Right lobe of liver (tissue), 6 donors: Measurements from ENCODE around the gene CRTC1. TPM values are rescaled to one million over a fixed set of nuclear protein-coding genes. Genes with fewer than 3 reads are reported as not detected.

Experiments used
- ATAC-seq, 4 donors: fragments of 200-7000 bp; cut with Tn5 transposase; one replicate each; pipeline ENCODE4 v1.9.1; 2020; ENCODE audit warnings: mild to moderate bottlenecking in 4 of 4, moderate library complexity in 4 of 4
- DNase-seq, 3 donors: peaks; one replicate each; pipeline ENCODE4 v3.0.0-alpha.2; 2020
- H3K27ac ChIP-seq, 3 donors: fragments of 200-600 bp; one replicate each; pipeline ENCODE4 v1.8.0; 2022
- H3K27me3 ChIP-seq, 2 donors: fragments of 200-600 bp; one replicate each; pipeline ENCODE4 v1.8.0; 2022
- H3K36me3 ChIP-seq, 4 donors: fragments of 200-600 bp; sonication (generic) in 1 of 4; one replicate each; pipeline versions ENCODE4 v1.5.1 to v1.8.0; 2017 to 2022; ENCODE audit warnings: control low read depth in 1 of 4
- H3K4me1 ChIP-seq, 4 donors: fragments of 200-600 bp; sonication (generic) in 1 of 4; one replicate each; pipeline versions ENCODE4 v1.5.1 to v1.8.0; 2017 to 2022; ENCODE audit warnings: control low read depth in 1 of 4
- H3K4me3 ChIP-seq, 3 donors: fragments of 200-600 bp; one replicate each; pipeline ENCODE4 v1.8.0; 2022
- H3K9me3 ChIP-seq, 4 donors: fragments of 200-600 bp; sonication (generic) in 1 of 4; one replicate each; pipeline versions ENCODE4 v1.5.1 to v1.8.0; 2017 to 2022; ENCODE audit warnings: control low read depth in 1 of 4
- CTCF ChIP-seq, 4 donors: fragments of 200-600 bp in 3 of 4; fragments of 450-650 bp in 1 of 4; IDR thresholded peaks; one replicate each; pipeline versions ENCODE4 v1.5.1 to v1.8.0; 2016 to 2022; ENCODE audit warnings: antibody characterized with exemption in 4 of 4, mild to moderate bottlenecking in 2 of 4
- POLR2A ChIP-seq: fragments of 450-650 bp; IDR thresholded peaks from one replicate; pipeline ENCODE4 v1.6.1; 2017; ENCODE audit warnings: antibody characterized with exemption, mild to moderate bottlenecking
- WGBS: methylation state at CpG from one replicate; pipeline ENCODE4 v1.1.6; 2018; ENCODE audit warnings: low coverage, low lambda C conversion rate; ENCODE audit not compliant: insufficient coverage; ENCODE audit errors: missing lambda C conversion rate; 5-methylcytosine and 5-hydroxymethylcytosine counted together
- intact Hi-C, 2 donors: fragments of 100-400 bp; cut with DNase I; formaldehyde crosslinking; loops; one replicate each; pipeline versions ENCODE4 v1.11.2 to v1.14.1; 2022
- total RNA-seq, 6 experiments: library from RNA; depleted of rRNA in 2 of 6; stranded (reverse); fragments of >200 nt in 2 of 6; fragmentation: NEBNext Ultra II Directional in 3 of 6; extraction: Animal tissue kit (Norgen Biotek cat#: 25700) in 3 of 6; gene quantifications; one replicate each; pipeline versions ENCODE4 v1.1.0 to v1.2.4, GENCODE V29; 2016 to 2023
- donor health status: DM: no; HTN: yes; CAD: no.
- donor health status: DM: no; HTN: no; CAD: no.
- donor health status: DM: no; HTN: no; CAD: no.
- donor health status: DM: no; HTN: yes; CAD: no.
- donor health status: DM: no; HTN: yes; CAD: no.

CRTC1 gene
- total RNA-seq, 6 experiments from 2014 or later = 1.7 to 7.2 (median 4.9) TPM

- no peaks in the 10 kb centered on the region for H3K9me3 ChIP-seq
- no peak for ATAC-seq
- DNase-seq = no peak
- 43% methylated on average over 6 of the region's 14 CpGs for WGBS
- no peak for TF ChIP-seq CTCF (IDR thresholded peaks at IDR 0.05)
- TF ChIP-seq POLR2A = no peak
- no peaks in the 10 kb centered on the region for H3K4me1 ChIP-seq
- H3K27ac ChIP-seq = no peak overlapping the region
- no peak overlapping the region for H3K4me3 ChIP-seq
- H3K36me3 ChIP-seq = no peaks in the 10 kb centered on the region
- no peaks in the 10 kb centered on the region for H3K27me3 ChIP-seq
- intact Hi-C loops = loop anchor here in 1 of 2 donors (5.0 kb wide), 1 partner anchor 78 kb away; no protein-coding TSS in a partner anchor
Measured at GRCh38 chr19:18778826-18779495, 95.5 kb downstream of the CRTC1 start.

GRCh38 chr19:18780081-18780480 lies 96.6 kb downstream of the CRTC1 start:
- no peaks in the 10 kb centered on the region for H3K27me3 ChIP-seq
- intact Hi-C loops = no loop called here
- H3K4me1 ChIP-seq = no peaks in the 10 kb centered on the region
- no peaks in the 10 kb centered on the region for H3K9me3 ChIP-seq
- no peaks in the 10 kb centered on the region for H3K36me3 ChIP-seq
- WGBS = 80% methylated on average over 2 of the region's 17 CpGs
- no peak overlapping the region for H3K4me3 ChIP-seq
- no peak for TF ChIP-seq POLR2A
- no peak for TF ChIP-seq CTCF (IDR thresholded peaks at IDR 0.05)
- DNase-seq = no peak
- no peak overlapping the region for H3K27ac ChIP-seq
- no peak for ATAC-seq

GRCh38 chr19:18780631-18781030 lies 97.2 kb downstream of the CRTC1 start:
- DNase-seq = no peak
- no peak overlapping the region for H3K4me3 ChIP-seq
- no peak for ATAC-seq
- WGBS = 20% methylated on average over 2 of the region's 10 CpGs
- H3K36me3 ChIP-seq = no peaks in the 10 kb centered on the region
- H3K27me3 ChIP-seq = no peaks in the 10 kb centered on the region
- no peak for TF ChIP-seq POLR2A
- no peak for TF ChIP-seq CTCF (IDR thresholded peaks at IDR 0.05)
- no peaks in the 10 kb centered on the region for H3K4me1 ChIP-seq
- intact Hi-C loops = no loop called here
- H3K9me3 ChIP-seq = no peaks in the 10 kb centered on the region
- H3K27ac ChIP-seq = no peak overlapping the region

- Histone ChIP-seq H3K4me1 (no peaks in the 10 kb centered on the region), H3K9me3 (no peaks in the 10 kb centered on the region), H3K27me3 (no peaks in the 10 kb centered on the region), H3K27ac (no peak overlapping the region), H3K4me3 (no peak overlapping the region), H3K36me3 (no peaks in the 10 kb centered on the region)
- DNase-seq (no peak), ATAC-seq (no peak)
- intact Hi-C loops = no loop called here
- TF ChIP-seq CTCF (IDR thresholded peaks at IDR 0.05) (no peak), POLR2A (no peak)
- 83% methylated on average over 3 of the region's 14 CpGs for WGBS
Measured at GRCh38 chr19:18781047-18781600, 97.6 kb downstream of the CRTC1 start.
